Measurements from ENCODE around the gene SAMD4B.
"Not testable (repeated sequence)": the region's sequence is repeated elsewhere in the genome, so short reads cannot be mapped to it uniquely, and the experiment has no call there.

The SAMD4B gene

GRCh38 chr19:39314016-39314728 is 28.0 kb upstream of the SAMD4B start:
- DNase-seq, result no peak

GRCh38 chr19:39315933-39316332 is 26.3 kb upstream of the SAMD4B start:
- DNase-seq, result no peak

- no peak for DNase-seq
Observed at GRCh38 chr19:39316627-39317321, 25.4 kb upstream of the SAMD4B start.

- DNase-seq, result no peak
Observed at GRCh38 chr19:39317476-39317875, 24.7 kb upstream of the SAMD4B start.

- no peak for DNase-seq
Observed at GRCh38 chr19:39318071-39318470, 24.1 kb upstream of the SAMD4B start.

- DNase-seq, result no peak
Observed at GRCh38 chr19:39318690-39319089, 23.5 kb upstream of the SAMD4B start.

- no peak for DNase-seq
Observed at GRCh38 chr19:39319098-39319891, 22.9 kb upstream of the SAMD4B start.

GRCh38 chr19:39319892-39320248 is 22.4 kb upstream of the SAMD4B start:
- DNase-seq, result no peak

- DNase-seq, result no peak
Observed at GRCh38 chr19:39321117-39321831, 20.9 kb upstream of the SAMD4B start.

- no peak for DNase-seq
Observed at GRCh38 chr19:39321832-39322176, 20.4 kb upstream of the SAMD4B start.

- no peak for DNase-seq
Observed at GRCh38 chr19:39324242-39324842, 17.9 kb upstream of the SAMD4B start.

- no peak for DNase-seq
Observed at GRCh38 chr19:39325778-39326665, 16.2 kb upstream of the SAMD4B start.

GRCh38 chr19:39327363-39328045 is 14.7 kb upstream of the SAMD4B start:
- no peak for DNase-seq

- peak; percentile 47 to 64 for DNase-seq
Observed at GRCh38 chr19:39328046-39328705, 14.0 kb upstream of the SAMD4B start.

- DNase-seq, result no peak
Observed at GRCh38 chr19:39329948-39330347, 12.3 kb upstream of the SAMD4B start.

- no peak for DNase-seq
Observed at GRCh38 chr19:39332293-39332692, 9.9 kb upstream of the SAMD4B start.

GRCh38 chr19:39332738-39333137 is 9.5 kb upstream of the SAMD4B start:
- not testable (repeated sequence) for DNase-seq

- no peak for DNase-seq
Observed at GRCh38 chr19:39333507-39333906, 8.7 kb upstream of the SAMD4B start.

- no peak for DNase-seq
Observed at GRCh38 chr19:39334444-39334976, 7.7 kb upstream of the SAMD4B start.

- DNase-seq, result no peak
Observed at GRCh38 chr19:39335168-39335548, 7.1 kb upstream of the SAMD4B start.
